Lower lobe of right lung (tissue), 2 donors: ENCODE data around the gene SCN3A. TPM values are rescaled to one million over a fixed set of nuclear protein-coding genes. Genes with fewer than 3 reads are reported as not detected.

ENCODE experiments used
- ATAC-seq, 2 donors: fragments of 200-7000 bp; cut with Tn5 transposase; one replicate each; pipeline ENCODE4 v1.9.1; 2020 to 2022; ENCODE audit warnings: mild to moderate bottlenecking in 2 of 2, moderate library complexity in 2 of 2
- DNase-seq: peaks from one replicate; pipeline ENCODE4 v3.0.0-alpha.2; 2020
- H3K27ac ChIP-seq: fragments of 200-600 bp; one replicate; pipeline ENCODE4 v1.8.0; 2022
- H3K27me3 ChIP-seq: fragments of 200-600 bp; one replicate; pipeline ENCODE4 v1.8.0; 2022; ENCODE audit warnings: low read depth
- H3K36me3 ChIP-seq: fragments of 200-600 bp; one replicate; pipeline ENCODE4 v1.8.0; 2022; ENCODE audit warnings: mild to moderate bottlenecking
- H3K4me1 ChIP-seq: fragments of 200-600 bp; one replicate; pipeline ENCODE4 v1.8.0; 2022
- H3K4me3 ChIP-seq: fragments of 200-600 bp; one replicate; pipeline ENCODE4 v1.8.0; 2022; ENCODE audit warnings: mild to moderate bottlenecking
- H3K9me3 ChIP-seq: fragments of 200-600 bp; one replicate; pipeline ENCODE4 v1.8.0; 2022
- intact Hi-C: fragments of 100-400 bp; cut with DNase I; formaldehyde crosslinking; loops from one replicate; pipeline ENCODE4 v1.11.0; 2022
- total RNA-seq: library from RNA; stranded (reverse); fragmentation: NEBNext Ultra II Directional; extraction: Animal tissue kit (Norgen Biotek cat#: 25700); gene quantifications from one replicate; pipeline ENCODE4 v1.2.1, GENCODE V29; 2021
- TF ChIP-seq, protein P1 (sequence below): fragments of 200-600 bp; IDR thresholded peaks from one replicate; pipeline ENCODE4 v1.8.0; 2022; ENCODE audit warnings: antibody characterized with exemption, mild to moderate bottlenecking
- donor health status: DM: no; HTN: yes; CAD: no; lungs with severe emphysema.

The SCN3A gene
- total RNA-seq, 1 donor from 2014 or later: 1.4 TPM

DNA sequence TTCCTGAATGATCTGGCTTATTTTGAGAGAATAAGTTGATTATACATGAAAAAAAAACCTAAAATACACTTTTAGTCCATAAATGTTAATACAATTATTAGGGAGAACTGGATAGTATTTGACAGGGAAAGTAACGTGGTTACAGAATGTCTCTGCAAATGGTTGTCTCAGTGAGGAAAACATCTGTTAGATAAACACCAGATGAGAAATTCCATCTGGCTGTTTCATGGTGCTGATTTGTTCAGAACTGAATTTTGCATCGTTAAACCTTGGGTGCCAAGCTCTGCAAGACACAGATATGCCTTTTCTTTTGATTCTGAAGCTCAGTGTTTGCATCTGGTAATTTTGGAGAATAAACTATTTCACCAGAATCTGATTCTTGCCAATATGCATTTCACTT lies 90.4 kb downstream of the SCN3A start:
- no peak overlapping the region for H3K4me3 ChIP-seq
- no peak overlapping the region for H3K27ac ChIP-seq
- ATAC-seq: no peak
- H3K27me3 ChIP-seq: no peaks in the 10 kb centered on the region
- no peak for DNase-seq
- intact Hi-C loops: no loop called here
- H3K9me3 ChIP-seq: no peaks in the 10 kb centered on the region
- H3K36me3 ChIP-seq: no peaks in the 10 kb centered on the region
- H3K4me1 ChIP-seq: no peaks in the 10 kb centered on the region
- TF ChIP-seq, protein P1, sequence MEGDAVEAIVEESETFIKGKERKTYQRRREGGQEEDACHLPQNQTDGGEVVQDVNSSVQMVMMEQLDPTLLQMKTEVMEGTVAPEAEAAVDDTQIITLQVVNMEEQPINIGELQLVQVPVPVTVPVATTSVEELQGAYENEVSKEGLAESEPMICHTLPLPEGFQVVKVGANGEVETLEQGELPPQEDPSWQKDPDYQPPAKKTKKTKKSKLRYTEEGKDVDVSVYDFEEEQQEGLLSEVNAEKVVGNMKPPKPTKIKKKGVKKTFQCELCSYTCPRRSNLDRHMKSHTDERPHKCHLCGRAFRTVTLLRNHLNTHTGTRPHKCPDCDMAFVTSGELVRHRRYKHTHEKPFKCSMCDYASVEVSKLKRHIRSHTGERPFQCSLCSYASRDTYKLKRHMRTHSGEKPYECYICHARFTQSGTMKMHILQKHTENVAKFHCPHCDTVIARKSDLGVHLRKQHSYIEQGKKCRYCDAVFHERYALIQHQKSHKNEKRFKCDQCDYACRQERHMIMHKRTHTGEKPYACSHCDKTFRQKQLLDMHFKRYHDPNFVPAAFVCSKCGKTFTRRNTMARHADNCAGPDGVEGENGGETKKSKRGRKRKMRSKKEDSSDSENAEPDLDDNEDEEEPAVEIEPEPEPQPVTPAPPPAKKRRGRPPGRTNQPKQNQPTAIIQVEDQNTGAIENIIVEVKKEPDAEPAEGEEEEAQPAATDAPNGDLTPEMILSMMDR: no peak

DNA sequence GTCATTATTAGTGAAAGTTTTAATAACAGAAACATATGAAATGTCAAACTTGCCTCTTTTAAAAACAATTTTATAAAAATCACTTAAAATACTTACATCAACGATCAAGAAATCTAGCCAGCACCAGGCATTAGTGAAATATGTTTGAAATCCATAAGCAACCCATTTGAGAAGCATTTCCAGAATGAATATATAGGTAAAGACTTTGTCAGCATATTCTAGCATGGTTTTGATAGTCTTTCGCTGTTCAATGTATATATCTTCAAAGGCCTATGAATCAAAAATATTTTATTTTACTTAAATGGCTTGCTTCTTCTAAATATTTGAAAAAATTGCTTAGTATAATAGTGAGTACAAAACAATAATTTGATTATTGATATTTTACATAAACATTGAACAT lies 91.1 kb downstream of the SCN3A start:
- Histone ChIP-seq H3K27me3 (no peaks in the 10 kb centered on the region), H3K4me3 (no peak overlapping the region), H3K27ac (no peak overlapping the region), H3K4me1 (no peaks in the 10 kb centered on the region), H3K9me3 (no peaks in the 10 kb centered on the region), H3K36me3 (no peaks in the 10 kb centered on the region)
- intact Hi-C loops: no loop called here
- ATAC-seq: no peak
- TF ChIP-seq, protein P1: no peak
- no peak for DNase-seq

DNA sequence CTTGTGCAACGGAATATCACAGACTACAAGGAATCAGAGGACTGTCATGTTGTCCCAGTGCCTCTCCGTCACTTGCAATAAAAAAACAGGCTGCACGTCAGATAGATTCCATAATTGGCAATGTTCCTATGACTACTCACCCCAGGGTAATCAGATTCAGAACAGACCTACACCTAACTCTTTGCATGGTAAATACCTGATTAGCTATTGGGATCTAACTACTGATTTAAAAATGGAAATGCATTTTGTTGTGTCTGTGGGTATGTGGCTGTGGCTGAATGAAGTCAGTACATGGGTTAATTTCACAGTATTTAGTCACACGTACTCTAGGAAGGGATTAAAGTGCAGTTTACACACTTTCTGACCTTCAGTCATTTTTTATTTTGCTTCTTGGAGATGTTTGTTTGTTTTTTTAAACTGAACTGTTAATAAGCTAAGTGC lies 91.7 kb downstream of the SCN3A start:
- Histone ChIP-seq H3K4me1 (no peaks in the 10 kb centered on the region), H3K4me3 (no peak overlapping the region), H3K36me3 (no peaks in the 10 kb centered on the region), H3K9me3 (no peaks in the 10 kb centered on the region), H3K27ac (no peak overlapping the region), H3K27me3 (no peaks in the 10 kb centered on the region)
- DNase-seq: no peak
- intact Hi-C loops: no loop called here
- ATAC-seq: no peak
- TF ChIP-seq, protein P1: no peak

DNA sequence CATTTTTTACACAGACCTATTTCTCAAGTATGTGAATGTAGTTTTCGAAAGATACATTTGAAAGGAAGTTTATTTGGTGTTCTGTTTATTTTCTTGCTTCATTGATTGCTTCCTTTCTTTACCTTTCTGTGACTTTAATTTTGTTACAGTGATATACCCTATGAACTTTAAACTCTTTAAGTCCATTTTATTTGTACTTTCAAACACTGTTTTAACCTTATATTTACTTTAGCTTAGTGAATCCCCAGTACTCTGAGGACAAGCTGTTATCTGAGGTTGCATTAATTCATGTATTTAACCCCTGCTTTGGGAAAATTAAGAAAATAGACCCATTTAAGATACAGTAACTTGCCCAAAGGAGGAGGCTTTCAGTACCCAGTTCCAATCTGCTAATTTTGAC lies 93.5 kb downstream of the SCN3A start:
- H3K4me3 ChIP-seq: no peak overlapping the region
- no peak for ATAC-seq
- DNase-seq: no peak
- H3K27me3 ChIP-seq: no peaks in the 10 kb centered on the region
- no peaks in the 10 kb centered on the region for H3K9me3 ChIP-seq
- H3K36me3 ChIP-seq: no peaks in the 10 kb centered on the region
- H3K27ac ChIP-seq: no peak overlapping the region
- TF ChIP-seq, protein P1: no peak
- intact Hi-C loops: no loop called here
- H3K4me1 ChIP-seq: no peaks in the 10 kb centered on the region

DNA sequence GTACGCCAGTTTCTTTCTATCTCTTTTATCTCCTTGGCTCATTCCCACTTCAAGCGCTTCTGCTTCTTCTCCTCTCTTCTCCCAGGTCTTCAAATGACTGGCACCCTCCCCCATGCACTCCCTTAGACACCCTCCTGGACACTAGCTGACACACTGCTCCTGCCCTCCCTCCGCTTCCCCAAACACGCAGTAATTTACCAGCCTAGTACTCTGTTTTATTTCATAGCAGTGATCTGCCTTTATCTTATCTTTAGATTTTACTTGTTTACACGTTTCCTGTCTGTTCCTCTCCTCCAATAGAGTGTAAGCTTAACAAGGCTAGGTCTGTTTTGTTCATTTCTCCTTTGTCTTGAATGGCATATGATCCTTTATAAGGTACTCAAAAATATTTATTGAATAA lies 93.9 kb downstream of the SCN3A start:
- no peaks in the 10 kb centered on the region for H3K36me3 ChIP-seq
- ATAC-seq: no peak

More for the DNA sequence above, 93.9 kb downstream of the SCN3A start:
- H3K27ac ChIP-seq: no peak overlapping the region
- H3K4me3 ChIP-seq: no peak overlapping the region
- no peaks in the 10 kb centered on the region for H3K9me3 ChIP-seq
- TF ChIP-seq, protein P1: no peak
- no peak for DNase-seq
- intact Hi-C loops: no loop called here
- no peaks in the 10 kb centered on the region for H3K4me1 ChIP-seq
- no peaks in the 10 kb centered on the region for H3K27me3 ChIP-seq
